DND-41 (cell line): Measurements from ENCODE around the gene INPP5B.

Experiments
- ATAC-seq: fragments of 200-7000 bp; cut with Tn5 transposase; 3 replicates; pipeline ENCODE4 v1.9.1; 2021; ENCODE audit warnings: low read depth; ENCODE audit not compliant: insufficient read depth
- DNase-seq: peaks from one replicate; pipeline ENCODE4 v3.0.0-alpha.2; 2020
- H2AFZ ChIP-seq: 2 replicates; pipeline ENCODE4 v1.6.0; 2012; ENCODE audit warnings: low read depth, low read length
- H3K27ac ChIP-seq: 2 replicates; pipeline ENCODE4 v1.5.1; 2012; ENCODE audit warnings: low read length, inconsistent platforms
- H3K27me3 ChIP-seq: fragments of 200-600 bp; sonication (generic); 2 replicates; pipeline ENCODE4 v1.6.0; 2012; ENCODE audit warnings: low read length, mild to moderate bottlenecking, inconsistent platforms; ENCODE audit not compliant: insufficient read depth, poor library complexity
- H3K36me3 ChIP-seq: 2 replicates; pipeline ENCODE4 v1.5.1; 2012; ENCODE audit warnings: low read length, inconsistent platforms; ENCODE audit not compliant: insufficient read depth
- H3K4me1 ChIP-seq: 2 replicates; pipeline ENCODE4 v1.5.1; 2012; ENCODE audit warnings: mild to moderate bottlenecking, low read length; ENCODE audit not compliant: insufficient read depth
- H3K4me2 ChIP-seq: 2 replicates; pipeline ENCODE4 v1.6.0; 2012; ENCODE audit warnings: mild to moderate bottlenecking, moderate library complexity, low read length, inconsistent platforms; ENCODE audit not compliant: insufficient read depth
- H3K4me3 ChIP-seq, 2 experiments: fragments of 200-600 bp in 1 of 2; shearing (Covaris generic) in 1 of 2; 2 replicates each; pipeline ENCODE4 v1.5.1; 2012 to 2016; ENCODE audit warnings: inconsistent platforms in 2 of 2, low read length in 2 of 2, mild to moderate bottlenecking in 2 of 2, low read depth in 1 of 2, moderate library complexity in 1 of 2
- H3K79me2 ChIP-seq: 2 replicates; pipeline ENCODE4 v1.6.0; 2012; ENCODE audit warnings: low read length, inconsistent platforms; ENCODE audit not compliant: insufficient read depth
- H3K9ac ChIP-seq: 2 replicates; pipeline ENCODE4 v1.6.0; 2012; ENCODE audit warnings: low read depth, mild to moderate bottlenecking, inconsistent platforms, low read length, moderate library complexity
- H3K9me3 ChIP-seq: 2 replicates; pipeline ENCODE4 v1.5.1; 2012; ENCODE audit warnings: low read length, moderate library complexity, mild to moderate bottlenecking, inconsistent platforms; ENCODE audit not compliant: insufficient read depth, severe bottlenecking
- H4K20me1 ChIP-seq: 2 replicates; pipeline ENCODE4 v1.6.0; 2012; ENCODE audit warnings: low read length; ENCODE audit not compliant: insufficient read depth
- EZH2 ChIP-seq: IDR thresholded peaks from 3 replicates; pipeline ENCODE4 v1.6.1; 2012; ENCODE audit warnings: borderline replicate concordance, low read depth, mild to moderate bottlenecking, moderate library complexity, low read length, inconsistent platforms; ENCODE audit not compliant: severe bottlenecking
- TF ChIP-seq, protein P1 (sequence below): IDR thresholded peaks from 2 replicates; pipeline ENCODE4 v1.5.1; 2012; ENCODE audit warnings: borderline replicate concordance, low read length, moderate library complexity, mild to moderate bottlenecking; ENCODE audit not compliant: poor library complexity, severe bottlenecking; ENCODE audit errors: extremely low read depth

Gene INPP5B

GRCh38 chr1:37946703-37947360, at the start of gene INPP5B:
Gene INPP5B, minus strand, starts transcription at chr1:37947053. Its CDS starts 745 bp downstream, at chr1:37946308.
- H2AFZ ChIP-seq: no peak within 1 kb of the TSS
- H3K4me3 ChIP-seq: no peak within 1 kb of the TSS
- H3K36me3 ChIP-seq: no peaks in the 10 kb centered on the region
- no peaks in the 10 kb centered on the region for H3K4me1 ChIP-seq
- H3K9ac ChIP-seq: no peak within 1 kb of the TSS
- no peaks in the 10 kb centered on the region for H3K79me2 ChIP-seq
- no peaks in the 10 kb centered on the region for H4K20me1 ChIP-seq
- DNase-seq (no peak), ATAC-seq (no peak)
- H3K9me3 ChIP-seq: no peaks in the 10 kb centered on the region
- no peak for TF ChIP-seq EZH2
- TF ChIP-seq, protein P1, sequence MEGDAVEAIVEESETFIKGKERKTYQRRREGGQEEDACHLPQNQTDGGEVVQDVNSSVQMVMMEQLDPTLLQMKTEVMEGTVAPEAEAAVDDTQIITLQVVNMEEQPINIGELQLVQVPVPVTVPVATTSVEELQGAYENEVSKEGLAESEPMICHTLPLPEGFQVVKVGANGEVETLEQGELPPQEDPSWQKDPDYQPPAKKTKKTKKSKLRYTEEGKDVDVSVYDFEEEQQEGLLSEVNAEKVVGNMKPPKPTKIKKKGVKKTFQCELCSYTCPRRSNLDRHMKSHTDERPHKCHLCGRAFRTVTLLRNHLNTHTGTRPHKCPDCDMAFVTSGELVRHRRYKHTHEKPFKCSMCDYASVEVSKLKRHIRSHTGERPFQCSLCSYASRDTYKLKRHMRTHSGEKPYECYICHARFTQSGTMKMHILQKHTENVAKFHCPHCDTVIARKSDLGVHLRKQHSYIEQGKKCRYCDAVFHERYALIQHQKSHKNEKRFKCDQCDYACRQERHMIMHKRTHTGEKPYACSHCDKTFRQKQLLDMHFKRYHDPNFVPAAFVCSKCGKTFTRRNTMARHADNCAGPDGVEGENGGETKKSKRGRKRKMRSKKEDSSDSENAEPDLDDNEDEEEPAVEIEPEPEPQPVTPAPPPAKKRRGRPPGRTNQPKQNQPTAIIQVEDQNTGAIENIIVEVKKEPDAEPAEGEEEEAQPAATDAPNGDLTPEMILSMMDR: no peak
- no peak within 1 kb of the TSS for H3K27ac ChIP-seq
- H3K4me2 ChIP-seq: no peak within 1 kb of the TSS
- H3K27me3 ChIP-seq: no peaks in the 10 kb centered on the region

- H3K27me3 ChIP-seq: no peaks in the 10 kb centered on the region
- ATAC-seq (no peak), DNase-seq (no peak)
- no peaks in the 10 kb centered on the region for H3K4me1 ChIP-seq
- H3K4me3 ChIP-seq: no peak overlapping the region
- H3K9ac ChIP-seq: no peak overlapping the region
- no peaks in the 10 kb centered on the region for H3K9me3 ChIP-seq
- no peak for TF ChIP-seq EZH2
- TF ChIP-seq, protein P1: no peak
- H3K36me3 ChIP-seq: peaks cover 18% of the 10 kb centered on the region
- no peak overlapping the region for H3K27ac ChIP-seq
- no peaks in the 10 kb centered on the region for H4K20me1 ChIP-seq
- no peaks in the 10 kb centered on the region for H3K79me2 ChIP-seq
- no peak overlapping the region for H2AFZ ChIP-seq
- no peak overlapping the region for H3K4me2 ChIP-seq
Measured at GRCh38 chr1:37995751-37996345, 49.0 kb upstream of the INPP5B start.

DNA sequence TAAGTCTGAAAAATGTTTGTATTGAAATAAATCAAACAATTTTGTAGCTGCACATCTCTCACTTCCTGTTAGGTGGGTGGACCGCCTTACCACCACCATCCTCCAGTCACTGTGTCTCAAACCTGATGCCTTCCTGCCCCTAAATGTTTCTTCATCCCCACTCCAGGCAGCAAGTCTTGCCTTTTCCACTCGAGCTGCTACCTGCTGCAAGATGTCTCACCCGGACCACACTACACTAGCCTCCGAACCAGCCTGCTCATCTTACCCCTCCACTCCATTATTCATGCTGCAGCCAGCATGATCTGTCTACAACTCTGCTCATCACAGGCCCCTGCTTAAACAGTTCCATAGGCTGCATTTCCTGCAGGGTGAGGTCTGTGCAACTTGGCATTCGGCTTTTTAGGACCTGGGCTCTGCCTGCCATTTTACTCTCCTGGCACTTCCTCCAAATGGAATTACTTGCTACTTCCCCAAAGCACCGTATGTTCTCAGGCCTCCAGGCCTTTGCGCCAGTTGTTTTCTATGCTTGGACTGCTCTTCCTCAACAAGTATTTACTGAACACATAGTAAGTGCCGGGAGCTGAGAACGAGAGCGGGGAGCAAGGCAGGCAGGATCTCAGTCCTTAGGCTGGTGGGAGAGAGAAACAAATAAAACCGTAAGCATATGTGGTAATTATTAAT, 48.2 kb upstream of the INPP5B start:
- TF ChIP-seq, protein P1: no peak
- no peak for TF ChIP-seq EZH2
- H3K9ac ChIP-seq: no peak overlapping the region
- no peaks in the 10 kb centered on the region for H3K9me3 ChIP-seq
- no peak overlapping the region for H2AFZ ChIP-seq
- DNase-seq (no peak), ATAC-seq (no peak)
- peaks cover 18% of the 10 kb centered on the region for H3K36me3 ChIP-seq
- H3K27me3 ChIP-seq: no peaks in the 10 kb centered on the region
- H3K4me3 ChIP-seq: no peak overlapping the region
- no peak overlapping the region for H3K4me2 ChIP-seq
- no peak overlapping the region for H3K27ac ChIP-seq
- H3K4me1 ChIP-seq: peaks cover 7% of the 10 kb centered on the region
- H3K79me2 ChIP-seq: no peaks in the 10 kb centered on the region
- H4K20me1 ChIP-seq: no peaks in the 10 kb centered on the region
